NCI-H2107 treated with DMSO at 0.1 percent for 48 hours (cell line): Measurements from ENCODE around the gene BUD23.
A peak's percentile ranks its signal among the peaks of the same experiment; 100 is the strongest.

Source experiments
- DNase-seq: peaks from one replicate; lab custom pipeline; 2025; ENCODE audit not compliant: unreplicated experiment; lab: John Stamatoyannopoulos, UW

The BUD23 gene

DNA sequence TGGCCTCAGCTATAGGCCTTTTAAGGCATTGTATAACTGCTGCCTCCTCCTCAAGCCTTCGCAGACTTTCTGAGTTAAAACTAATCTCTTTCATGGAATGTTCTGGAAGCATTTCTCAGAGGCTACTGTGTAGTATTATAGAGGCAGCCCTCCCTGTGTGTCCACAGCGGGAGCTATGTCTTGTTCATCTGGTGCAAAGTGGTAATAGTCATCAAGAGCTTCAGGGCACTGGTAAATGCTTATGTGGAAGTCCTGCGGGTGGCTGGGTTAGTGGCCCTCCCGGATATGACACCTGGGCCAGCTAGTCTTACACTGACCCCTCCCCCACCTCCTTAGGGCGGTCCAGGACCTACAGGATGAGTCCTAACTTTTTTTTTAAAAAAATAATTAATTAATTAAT, 57.4 kb downstream of the BUD23 start:
- no peak for DNase-seq

DNA sequence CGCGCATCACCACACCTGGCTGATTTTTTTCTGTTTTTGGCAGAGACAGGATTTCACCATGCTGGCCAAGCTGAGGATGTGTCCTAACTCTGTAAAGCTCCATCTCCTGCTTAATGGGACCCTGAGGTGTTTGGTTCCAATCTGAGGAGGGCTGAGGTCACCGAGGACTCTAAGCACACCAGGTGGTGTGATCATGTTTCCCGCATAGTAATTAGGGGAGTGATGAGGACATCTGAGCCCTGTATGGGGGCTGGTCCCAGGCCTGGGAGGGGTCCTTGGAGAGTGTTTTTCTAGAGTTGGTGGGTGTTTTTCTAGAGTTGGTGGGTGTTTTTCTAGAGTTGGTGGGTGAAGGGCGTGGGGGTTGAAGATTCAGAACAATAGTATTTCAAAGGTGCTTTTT, 58.2 kb downstream of the BUD23 start:
- peak; percentile 94 for DNase-seq

DNA sequence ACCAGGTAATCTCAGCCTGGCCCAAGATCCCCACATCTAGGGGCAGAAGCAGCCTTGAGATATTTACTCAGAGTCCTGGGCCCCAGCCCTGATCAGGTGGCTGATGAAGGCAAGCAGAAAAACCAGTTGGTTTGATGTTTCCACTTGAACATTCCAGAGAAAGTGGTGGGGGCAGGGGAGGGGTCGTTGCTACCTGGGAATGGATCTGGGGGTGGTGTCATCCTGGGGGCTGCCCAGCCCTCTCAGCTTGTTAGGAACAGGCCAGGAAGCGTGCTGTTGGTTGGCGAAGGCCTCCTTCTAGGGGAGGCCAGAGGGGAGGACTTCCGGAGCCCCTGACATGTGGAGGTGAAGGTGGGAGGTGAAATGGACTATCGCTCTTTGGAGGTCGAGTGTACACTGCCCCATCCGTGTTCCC, 58.9 kb downstream of the BUD23 start:
- peak; percentile 48 for DNase-seq

DNA sequence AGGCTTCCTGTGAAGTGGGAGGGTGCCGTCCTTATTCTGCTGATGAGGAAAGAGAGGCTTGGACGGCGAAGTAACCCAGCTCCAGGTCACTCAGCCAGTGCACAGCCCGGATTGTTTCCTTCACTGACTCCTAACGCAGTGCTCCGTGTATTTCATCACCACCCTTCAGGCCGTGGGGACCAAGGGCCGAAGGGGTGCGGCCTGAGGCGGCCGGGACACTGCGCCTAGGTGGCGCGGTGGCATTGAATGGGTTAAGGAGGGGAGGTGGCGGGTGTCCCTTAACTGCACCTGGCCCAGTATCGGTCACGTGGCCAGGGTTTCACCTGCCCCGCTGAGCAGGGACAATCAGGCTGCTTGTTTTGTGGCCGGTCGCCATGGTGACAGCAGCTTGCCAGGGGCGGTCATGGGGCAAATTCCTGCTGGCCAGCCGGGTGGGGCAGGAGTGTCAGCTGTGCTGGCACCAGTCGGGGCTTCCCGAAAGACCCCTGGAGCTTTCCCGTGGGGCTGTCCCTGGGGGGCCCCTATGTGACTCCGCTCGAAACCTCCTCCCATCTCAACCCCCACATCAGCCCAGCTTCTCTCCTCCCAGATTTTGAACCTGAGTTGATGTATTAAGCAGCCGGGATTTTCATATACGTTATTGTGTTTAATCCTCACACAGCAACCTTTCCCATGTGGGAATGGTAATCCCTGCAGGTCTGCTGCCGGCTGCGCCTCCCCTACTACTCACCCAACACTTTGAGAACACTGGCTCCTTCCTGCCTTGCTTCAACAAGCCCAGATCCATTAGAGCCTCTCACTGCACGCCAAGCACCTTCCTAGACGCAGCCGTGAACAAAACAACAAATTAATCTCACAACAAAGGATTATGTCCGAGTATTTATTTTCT, 59.6 kb downstream of the BUD23 start:
- peak; percentile 98 for DNase-seq

DNA sequence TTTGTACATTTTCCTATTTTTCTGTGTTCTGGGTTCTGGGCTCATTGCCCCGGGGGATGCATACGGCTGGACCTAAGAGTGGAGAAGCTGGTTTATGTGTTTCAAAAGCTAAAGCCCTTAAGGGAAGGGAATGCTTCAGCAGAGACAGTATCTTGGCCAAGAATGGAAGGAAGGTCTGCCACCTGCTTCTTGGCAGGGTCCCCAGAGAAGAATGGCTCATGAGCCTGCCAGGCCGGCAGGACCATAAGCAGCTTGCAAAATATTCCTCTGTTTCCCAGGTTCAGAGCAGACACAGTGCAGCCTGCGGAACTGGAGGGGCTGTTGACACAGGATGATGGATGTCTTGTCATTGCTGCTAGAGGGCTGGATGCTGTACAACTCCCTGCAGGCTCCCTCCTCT, 63.0 kb downstream of the BUD23 start:
- no peak for DNase-seq
